ENCODE results near the gene ARHGAP1. TPM values are rescaled to one million over a fixed set of nuclear protein-coding genes. Genes with fewer than 3 reads are reported as not detected.
A peak's percentile ranks its signal among the peaks of the same experiment; 100 is the strongest.

The ARHGAP1 gene
- total and polyA plus RNA-seq, 12 donors: 18.7 to 125 (median 70.2) TPM

- WGBS, 4 donors: 77 to 94% (median 89%) methylated on average over 1 of the region's 1 CpG
- H3K4me3 ChIP-seq: no peak overlapping the region
- no peak for DNase-seq
- no peaks in the 10 kb centered on the region for H3K36me3 ChIP-seq (replicated peaks in 1 of 2)
- no peaks in the 10 kb centered on the region for H3K9me3 ChIP-seq (replicated peaks in 1 of 3)
- intact Hi-C loops (cut with DNase I): no loop called here
- no peaks in the 10 kb centered on the region for H3K4me1 ChIP-seq (replicated peaks in 1 of 2)
- H3K27ac ChIP-seq: no peak overlapping the region
- no peak for TF ChIP-seq POLR2A (IDR thresholded peaks at IDR 0.05)
- TF ChIP-seq CTCF (IDR thresholded peaks at IDR 0.05): no peak
- no peaks in the 10 kb centered on the region for H3K27me3 ChIP-seq
These were observed 32.8 kb upstream of the ARHGAP1 start for GRCh38 chr11:46733234-46733633.

GRCh38 chr11:46731545-46731944 lies 31.1 kb upstream of the ARHGAP1 start:
- Histone ChIP-seq H3K9me3 (replicated peaks in 1 of 3) (no peaks in the 10 kb centered on the region), H3K36me3 (replicated peaks in 1 of 2) (no peaks in the 10 kb centered on the region), H3K4me1 (replicated peaks in 1 of 2) (no peaks in the 10 kb centered on the region), H3K4me3 (no peak overlapping the region), H3K27ac (no peak overlapping the region), H3K27me3 (no peaks in the 10 kb centered on the region)
- TF ChIP-seq POLR2A (IDR thresholded peaks at IDR 0.05) (no peak), CTCF (IDR thresholded peaks at IDR 0.05) (no peak)
- 45 to 55% (median 52%) methylated on average over 4 of the region's 4 CpGs for WGBS, 4 donors
- DNase-seq: peak in 4 of 7 donors; percentile 33 to 61 (median 44)
- intact Hi-C loops (cut with DNase I): no loop called here

- 86 to 92% (median 88%) methylated on average over 14 to 24 of the region's 24 CpGs for WGBS, 4 donors
- Histone ChIP-seq H3K9me3 (replicated peaks in 1 of 3) (no peaks in the 10 kb centered on the region), H3K27me3 (no peaks in the 10 kb centered on the region), H3K4me3 (no peak overlapping the region), H3K36me3 (replicated peaks in 1 of 2) (no peaks in the 10 kb centered on the region), H3K27ac (no peak overlapping the region), H3K4me1 (replicated peaks in 1 of 2) (no peaks in the 10 kb centered on the region)
- intact Hi-C loops (cut with DNase I): no loop called here
- TF ChIP-seq POLR2A (IDR thresholded peaks at IDR 0.05) (no peak), CTCF (IDR thresholded peaks at IDR 0.05) (no peak)
- DNase-seq: peak in 1 of 7 donors; percentile 12
These were observed 28.9 kb upstream of the ARHGAP1 start for GRCh38 chr11:46729110-46730027.

- no peak overlapping the region for H3K4me3 ChIP-seq
- H3K9me3 ChIP-seq (replicated peaks in 1 of 3): no peaks in the 10 kb centered on the region
- no peaks in the 10 kb centered on the region for H3K4me1 ChIP-seq (replicated peaks in 1 of 2)
- no peaks in the 10 kb centered on the region for H3K27me3 ChIP-seq
- WGBS, 4 donors: 80 to 92% (median 87%) methylated on average over 9 of the region's 9 CpGs
- no peak for TF ChIP-seq POLR2A (IDR thresholded peaks at IDR 0.05)
- TF ChIP-seq CTCF (IDR thresholded peaks at IDR 0.05): no peak
- H3K36me3 ChIP-seq (replicated peaks in 1 of 2): no peaks in the 10 kb centered on the region
- no peak overlapping the region for H3K27ac ChIP-seq
- peak in 1 of 7 donors; percentile 7 for DNase-seq
- intact Hi-C loops (cut with DNase I): no loop called here
These were observed 28.2 kb upstream of the ARHGAP1 start for GRCh38 chr11:46728659-46729040.

Data from adrenal gland (tissue), 12 donors.